HepG2 (cell line): ENCODE results near the gene FAM174C. TPM values are rescaled to one million over a fixed set of nuclear protein-coding genes. Genes with fewer than 3 reads are reported as not detected.

Experiments
- AGO2 ChIP-seq: fragments of 200-400 bp; formaldehyde crosslinking; optimal IDR thresholded peaks from 2 replicates; pipeline ENCODE3; 2017; ENCODE audit warnings: mild to moderate bottlenecking, low read depth, low read length, moderate library complexity
- CBFB ChIP-seq: sonication (generic); formaldehyde crosslinking; IDR thresholded peaks from 2 replicates; pipeline ENCODE4 v1.4.0; 2020; ENCODE audit warnings: missing genetic modification reagents
- CBX1 ChIP-seq: IDR thresholded peaks from one replicate; pipeline ENCODE4 v1.6.1; 2016; ENCODE audit warnings: antibody characterized with exemption, low read depth
- CBX5 ChIP-seq: sonication (generic); formaldehyde crosslinking; IDR thresholded peaks from 2 replicates; pipeline ENCODE4 v1.4.0; 2020; ENCODE audit warnings: missing genetic modification reagents, borderline replicate concordance
- DMAP1 ChIP-seq: IDR thresholded peaks from 2 replicates; pipeline ENCODE4 v1.6.1; 2016
- FOSL2 ChIP-seq: sonication (generic); formaldehyde crosslinking; IDR thresholded peaks from 2 replicates; pipeline ENCODE4 v1.4.0; 2020; ENCODE audit warnings: missing genetic modification reagents
- FOXC1 ChIP-seq: sonication (generic); formaldehyde crosslinking; IDR thresholded peaks from 2 replicates; pipeline ENCODE4 v1.8.0; 2022; ENCODE audit warnings: mild to moderate bottlenecking, missing genetic modification reagents, borderline replicate concordance
- JARID2 ChIP-seq: sonication (generic); formaldehyde crosslinking; IDR thresholded peaks from 2 replicates; pipeline ENCODE4 v1.8.1; 2023; ENCODE audit warnings: missing genetic modification reagents, inconsistent platforms; ENCODE audit not compliant: insufficient replicate concordance
- KDM3A ChIP-seq: IDR thresholded peaks from 2 replicates; pipeline ENCODE4 v1.6.1; 2018; ENCODE audit warnings: low read depth, missing compliant biosample characterization
- KDM5B ChIP-seq: sonication (generic); formaldehyde crosslinking; IDR thresholded peaks from 2 replicates; pipeline ENCODE4 v1.4.0; 2020; ENCODE audit warnings: missing genetic modification reagents, mild to moderate bottlenecking, borderline replicate concordance
- KLF15 ChIP-seq: sonication (generic); formaldehyde crosslinking; IDR thresholded peaks from 2 replicates; pipeline ENCODE4 v1.8.1; 2023; ENCODE audit warnings: borderline replicate concordance, mild to moderate bottlenecking, inconsistent platforms, missing genetic modification reagents, mixed read lengths
- MATR3 ChIP-seq: sonication (generic); formaldehyde crosslinking; IDR thresholded peaks from 2 replicates; pipeline ENCODE4 v1.4.0; 2020; ENCODE audit warnings: missing genetic modification reagents
- PATZ1 ChIP-seq: sonication (generic); formaldehyde crosslinking; IDR thresholded peaks from 2 replicates; pipeline ENCODE4 v1.4.0; 2020; ENCODE audit warnings: missing genetic modification reagents
- PHF20 ChIP-seq: sonication (generic); formaldehyde crosslinking; IDR thresholded peaks from 2 replicates; pipeline ENCODE4 v1.5.0; 2020; ENCODE audit warnings: mild to moderate bottlenecking, missing genetic modification reagents
- RBFOX2 ChIP-seq: fragments of 200-400 bp; formaldehyde crosslinking; IDR thresholded peaks from 2 replicates; pipeline ENCODE4 v1.6.1; 2017; ENCODE audit warnings: low read depth, mild to moderate bottlenecking, low read length
- RBM22 ChIP-seq: fragments of 200-400 bp; formaldehyde crosslinking; optimal IDR thresholded peaks from 2 replicates; pipeline ENCODE3; 2017; ENCODE audit warnings: mild to moderate bottlenecking, low read length, moderate library complexity
- SIN3B ChIP-seq: fragments of 150-350 bp; IDR thresholded peaks from 2 replicates; pipeline ENCODE4 v1.6.1; 2014; ENCODE audit warnings: low read length
- TARDBP ChIP-seq: sonication (generic); formaldehyde crosslinking; IDR thresholded peaks from 2 replicates; pipeline ENCODE4 v1.8.0; 2022; ENCODE audit warnings: mild to moderate bottlenecking, missing genetic modification reagents
- THRA ChIP-seq: sonication (generic); formaldehyde crosslinking; IDR thresholded peaks from 2 replicates; pipeline ENCODE4 v1.4.0; 2020; ENCODE audit warnings: missing genetic modification reagents, borderline replicate concordance
- ZFP36L1 ChIP-seq: sonication (generic); formaldehyde crosslinking; IDR thresholded peaks from 2 replicates; pipeline ENCODE4 v1.8.0; 2022; ENCODE audit warnings: mild to moderate bottlenecking, missing genetic modification reagents, moderate library complexity
- ZNF292 ChIP-seq: sonication (generic); formaldehyde crosslinking; IDR thresholded peaks from 2 replicates; pipeline ENCODE4 v1.8.1; 2022; ENCODE audit warnings: mild to moderate bottlenecking, low read depth, missing genetic modification reagents, borderline replicate concordance
- ZNF432 ChIP-seq: sonication (generic); formaldehyde crosslinking; IDR thresholded peaks from 2 replicates; pipeline ENCODE4 v1.5.0; 2020; ENCODE audit warnings: missing genetic modification reagents, mild to moderate bottlenecking, borderline replicate concordance
- ZNF607 ChIP-seq: sonication (generic); formaldehyde crosslinking; IDR thresholded peaks from 2 replicates; pipeline ENCODE4 v1.5.1; 2020; ENCODE audit warnings: missing genetic modification reagents, mild to moderate bottlenecking, borderline replicate concordance
- ZNF670 ChIP-seq: sonication (generic); formaldehyde crosslinking; IDR thresholded peaks from 2 replicates; pipeline ENCODE4 v1.8.0; 2022; ENCODE audit warnings: mild to moderate bottlenecking, missing genetic modification reagents, borderline replicate concordance
- polyA plus RNA-seq, 8 experiments: library from polyadenylated mRNA; depleted of rRNA in 3 of 8; stranded (reverse) in 7 of 8; unstranded in 1 of 8; fragments of >200 nt; fragmentation: Illumina TruSeq in 4 of 8; extraction: Trizol in 4 of 8; gene quantifications; 2 replicates each; pipeline versions ENCODE4 v1.2.1 to v1.2.3, GENCODE V29; 2011 to 2016; ENCODE audit warnings: low read depth in 4 of 8, missing spikeins in 1 of 8, mixed read lengths in 1 of 8; ENCODE audit not compliant: insufficient read depth in 1 of 8
- total RNA-seq, 5 experiments: library from RNA; depleted of rRNA; stranded (reverse); fragments of >200 nt; fragmentation: Illumina TruSeq; extraction: Trizol; gene quantifications; 2 replicates each; pipeline ENCODE4 v1.2.3, GENCODE V29; 2016; ENCODE audit warnings: low read depth in 1 of 5
- TF ChIP-seq, protein P1 (sequence below): sonication (generic); formaldehyde crosslinking; IDR thresholded peaks from 2 replicates; pipeline ENCODE4 v1.5.0; 2020; ENCODE audit warnings: missing genetic modification reagents
- TF ChIP-seq, protein P2 (sequence below): sonication (generic); formaldehyde crosslinking; IDR thresholded peaks from 2 replicates; pipeline ENCODE4 v1.5.0; 2020; ENCODE audit warnings: mild to moderate bottlenecking, missing genetic modification reagents, moderate library complexity

Gene FAM174C
- total and polyA plus RNA-seq, 2 of the 13 experiments (the other 11 are each of a cell fraction or from before 2014, with no cell fraction given): 19.5 to 31.3 TPM

DNA sequence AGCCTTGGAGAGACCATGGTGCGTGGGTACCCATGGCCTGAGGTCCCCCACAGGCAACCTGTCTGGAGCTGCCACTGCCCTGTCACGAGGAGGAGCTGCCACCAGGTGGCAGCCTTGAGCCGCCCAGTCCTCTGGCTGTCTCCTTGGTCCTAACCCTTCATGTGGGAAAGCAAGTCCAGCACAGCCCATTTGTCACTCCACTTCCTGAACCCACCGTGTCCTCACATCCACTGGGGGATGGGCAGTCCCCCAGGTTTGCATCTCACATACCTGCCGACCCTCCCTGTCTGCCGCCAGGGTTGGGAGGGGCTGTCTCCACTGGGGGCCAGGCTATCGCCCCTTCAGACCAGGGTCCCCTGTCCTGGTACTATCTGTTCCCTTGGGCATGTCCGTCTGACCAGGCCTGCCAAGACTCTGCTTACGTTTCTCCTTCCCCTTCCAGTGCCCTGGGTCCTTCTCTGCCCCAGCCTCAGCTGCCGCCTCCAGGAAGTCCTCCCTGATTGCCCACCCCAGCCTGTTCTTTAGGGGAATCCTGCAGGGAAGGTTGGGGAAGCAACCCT is 4.5 kb downstream of the FAM174C start (continued):
- TF ChIP-seq TARDBP (CRISPR knock-in tag): no peak; the same call in 1 of the 2 replicates
- no peak for TF ChIP-seq ZFP36L1 (CRISPR knock-in tag)
- TF ChIP-seq THRA: peak; percentile 25; the same call in 1 of the 2 replicates
- peak; percentile 23 for TF ChIP-seq CBX1
- TF ChIP-seq KDM3A: peak; percentile 68; the same call in 1 of the 2 replicates
- 0 out of 2 replicates have a peak, but pooled peaks have one; percentile 32 for TF ChIP-seq CBX5 (CRISPR knock-in tag)
- peak; percentile 47; the same call in 1 of the 2 replicates for TF ChIP-seq CBFB (CRISPR knock-in tag)
- peak; percentile 73 for TF ChIP-seq JARID2 (CRISPR knock-in tag)
- no peak for TF ChIP-seq MATR3 (CRISPR knock-in tag)
- peak; percentile 57; the same call in 1 of the 2 replicates for TF ChIP-seq KDM5B (CRISPR knock-in tag)
- peak; percentile 28; the same call in 1 of the 2 replicates for TF ChIP-seq FOSL2 (CRISPR knock-in tag)
- TF ChIP-seq ZNF432: no peak
- TF ChIP-seq, protein P1, sequence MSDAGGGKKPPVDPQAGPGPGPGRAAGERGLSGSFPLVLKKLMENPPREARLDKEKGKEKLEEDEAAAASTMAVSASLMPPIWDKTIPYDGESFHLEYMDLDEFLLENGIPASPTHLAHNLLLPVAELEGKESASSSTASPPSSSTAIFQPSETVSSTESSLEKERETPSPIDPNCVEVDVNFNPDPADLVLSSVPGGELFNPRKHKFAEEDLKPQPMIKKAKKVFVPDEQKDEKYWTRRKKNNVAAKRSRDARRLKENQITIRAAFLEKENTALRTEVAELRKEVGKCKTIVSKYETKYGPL: no peak
- TF ChIP-seq AGO2: peak; percentile 62
- peak; percentile 61 for TF ChIP-seq RBM22
- TF ChIP-seq DMAP1: no peak
- no peak for TF ChIP-seq PHF20 (CRISPR knock-in tag)
- TF ChIP-seq FOXC1 (CRISPR knock-in tag): 0 out of 2 replicates have a peak, but pooled peaks have one; percentile 70
- no peak for TF ChIP-seq ZNF292 (CRISPR knock-in tag)
- peak; percentile 46; the same call in 1 of the 2 replicates for TF ChIP-seq ZNF607 (CRISPR knock-in tag)
- TF ChIP-seq SIN3B: peak; percentile 59; the same call in 1 of the 2 replicates
- 0 out of 2 replicates have a peak, but pooled peaks have one; percentile 37 for TF ChIP-seq RBFOX2
- TF ChIP-seq, protein P2, sequence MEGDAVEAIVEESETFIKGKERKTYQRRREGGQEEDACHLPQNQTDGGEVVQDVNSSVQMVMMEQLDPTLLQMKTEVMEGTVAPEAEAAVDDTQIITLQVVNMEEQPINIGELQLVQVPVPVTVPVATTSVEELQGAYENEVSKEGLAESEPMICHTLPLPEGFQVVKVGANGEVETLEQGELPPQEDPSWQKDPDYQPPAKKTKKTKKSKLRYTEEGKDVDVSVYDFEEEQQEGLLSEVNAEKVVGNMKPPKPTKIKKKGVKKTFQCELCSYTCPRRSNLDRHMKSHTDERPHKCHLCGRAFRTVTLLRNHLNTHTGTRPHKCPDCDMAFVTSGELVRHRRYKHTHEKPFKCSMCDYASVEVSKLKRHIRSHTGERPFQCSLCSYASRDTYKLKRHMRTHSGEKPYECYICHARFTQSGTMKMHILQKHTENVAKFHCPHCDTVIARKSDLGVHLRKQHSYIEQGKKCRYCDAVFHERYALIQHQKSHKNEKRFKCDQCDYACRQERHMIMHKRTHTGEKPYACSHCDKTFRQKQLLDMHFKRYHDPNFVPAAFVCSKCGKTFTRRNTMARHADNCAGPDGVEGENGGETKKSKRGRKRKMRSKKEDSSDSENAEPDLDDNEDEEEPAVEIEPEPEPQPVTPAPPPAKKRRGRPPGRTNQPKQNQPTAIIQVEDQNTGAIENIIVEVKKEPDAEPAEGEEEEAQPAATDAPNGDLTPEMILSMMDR: peak; percentile 97
- peak; percentile 57; the same call in 1 of the 2 replicates for TF ChIP-seq PATZ1 (CRISPR knock-in tag)
- no peak for TF ChIP-seq ZNF670 (CRISPR knock-in tag)
- TF ChIP-seq KLF15 (CRISPR knock-in tag): no peak
